Upper lobe of left lung (tissue), 4 donors: Measurements from ENCODE around the gene FRY.

ENCODE experiments used
- POLR2A ChIP-seq, 4 donors: fragments of 450-650 bp; IDR thresholded peaks; one replicate each; pipeline ENCODE4 v1.5.1; 2016 to 2017; ENCODE audit warnings: antibody characterized with exemption in 4 of 4, mild to moderate bottlenecking in 2 of 4
- TF ChIP-seq, protein P1 (sequence below), 6 experiments: fragments of 450-650 bp in 4 of 6; fragments of 200-600 bp in 2 of 6; sonication (generic) in 2 of 6; IDR thresholded peaks; one replicate each; pipeline ENCODE4 v1.5.1; 2016 to 2019; ENCODE audit warnings: antibody characterized with exemption in 6 of 6

DNA sequence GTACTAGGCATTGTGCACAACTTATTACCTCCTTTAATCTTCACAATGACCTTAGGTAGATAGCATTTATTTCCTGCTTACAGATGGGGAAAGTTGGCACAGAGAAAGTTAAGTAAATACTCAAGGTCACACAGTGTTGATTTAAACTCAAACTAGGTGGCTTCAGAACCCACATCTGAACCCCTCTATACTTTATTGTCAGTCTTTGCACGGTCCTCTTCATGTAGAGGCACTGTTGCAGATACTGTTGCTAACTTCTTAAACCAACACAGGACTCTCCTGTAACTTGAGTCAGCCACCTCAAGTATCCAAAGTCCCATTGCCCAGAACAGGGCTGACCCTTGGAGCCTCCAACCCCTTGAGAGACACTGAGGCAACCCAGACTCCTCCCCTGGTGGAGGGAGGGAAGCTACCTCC, 48.8 kb downstream of the FRY start:
- TF ChIP-seq, protein P1, sequence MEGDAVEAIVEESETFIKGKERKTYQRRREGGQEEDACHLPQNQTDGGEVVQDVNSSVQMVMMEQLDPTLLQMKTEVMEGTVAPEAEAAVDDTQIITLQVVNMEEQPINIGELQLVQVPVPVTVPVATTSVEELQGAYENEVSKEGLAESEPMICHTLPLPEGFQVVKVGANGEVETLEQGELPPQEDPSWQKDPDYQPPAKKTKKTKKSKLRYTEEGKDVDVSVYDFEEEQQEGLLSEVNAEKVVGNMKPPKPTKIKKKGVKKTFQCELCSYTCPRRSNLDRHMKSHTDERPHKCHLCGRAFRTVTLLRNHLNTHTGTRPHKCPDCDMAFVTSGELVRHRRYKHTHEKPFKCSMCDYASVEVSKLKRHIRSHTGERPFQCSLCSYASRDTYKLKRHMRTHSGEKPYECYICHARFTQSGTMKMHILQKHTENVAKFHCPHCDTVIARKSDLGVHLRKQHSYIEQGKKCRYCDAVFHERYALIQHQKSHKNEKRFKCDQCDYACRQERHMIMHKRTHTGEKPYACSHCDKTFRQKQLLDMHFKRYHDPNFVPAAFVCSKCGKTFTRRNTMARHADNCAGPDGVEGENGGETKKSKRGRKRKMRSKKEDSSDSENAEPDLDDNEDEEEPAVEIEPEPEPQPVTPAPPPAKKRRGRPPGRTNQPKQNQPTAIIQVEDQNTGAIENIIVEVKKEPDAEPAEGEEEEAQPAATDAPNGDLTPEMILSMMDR (IDR thresholded peaks at IDR 0.05) = no peak
- TF ChIP-seq POLR2A (IDR thresholded peaks at IDR 0.05) = no peak
